ENCODE data around the gene TUBB2B. TPM values are rescaled to one million over a fixed set of nuclear protein-coding genes. Genes with fewer than 3 reads are reported as not detected.

TUBB2B gene
- total RNA-seq, 1 experiment from 2014 or later: 0.86 TPM

DNA sequence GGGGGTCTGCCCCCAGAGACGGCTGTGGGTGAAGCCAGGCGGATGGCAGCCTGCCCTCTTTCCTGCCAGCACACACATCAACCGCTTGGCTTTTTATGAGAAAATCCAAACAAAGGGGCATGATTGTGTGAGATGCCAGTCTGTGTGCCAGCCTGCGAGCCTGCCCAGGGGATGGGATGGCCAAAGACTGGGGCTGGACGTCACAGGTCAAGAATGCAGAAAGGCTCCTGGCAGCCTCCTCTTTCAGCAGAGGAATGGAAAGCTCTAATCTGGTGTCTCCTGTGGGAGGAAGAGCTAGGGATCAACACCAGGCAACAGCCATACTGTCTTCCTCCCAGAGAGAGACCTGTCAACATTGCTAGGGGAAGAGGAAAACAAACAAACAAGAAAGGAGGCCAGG is 15.8 kb downstream of the TUBB2B start:
- H2AFZ ChIP-seq (ENCODE audit: low read depth, low read length, poor library complexity, severe bottlenecking): no peak overlapping the region
- ChIA-PET CTCF (no interaction called here), RAD21 (ENCODE audit: low non-redundant PET in 1 of 2, low total read pairs in 2 of 2, uncharacterized antibody in 2 of 2, unreplicated experiment in 2 of 2) (no interaction called here), POLR2A (no interaction called here)
- TF ChIP-seq CEBPB (IDR thresholded peaks at IDR 0.05; ENCODE audit: low read depth) (no peak), SIN3A (IDR thresholded peaks at IDR 0.05; ENCODE audit: low read depth) (no peak), RAD21 (IDR thresholded peaks at IDR 0.05; ENCODE audit: low read depth) (no peak), ELF1 (IDR thresholded peaks at IDR 0.05; ENCODE audit: borderline replicate concordance, low read depth) (no peak), EZH2phosphoT487 (IDR thresholded peaks at IDR 0.05; ENCODE audit: borderline replicate concordance) (no peak), CBX3 (IDR thresholded peaks at IDR 0.05; ENCODE audit: low read depth) (no peak), SP1 (IDR thresholded peaks at IDR 0.05; ENCODE audit: low read depth) (no peak), FOSL1 (IDR thresholded peaks at IDR 0.05; ENCODE audit: low read depth) (no peak), YY1 (IDR thresholded peaks at IDR 0.05; ENCODE audit: extremely low read depth, insufficient replicate concordance, low read depth, low read length) (no peak), JUND (IDR thresholded peaks at IDR 0.05) (no peak), EGR1 (IDR thresholded peaks at IDR 0.05; ENCODE audit: low read depth) (no peak), EZH2 (IDR thresholded peaks at IDR 0.05) (no peak)
- TF ChIP-seq, protein P1, sequence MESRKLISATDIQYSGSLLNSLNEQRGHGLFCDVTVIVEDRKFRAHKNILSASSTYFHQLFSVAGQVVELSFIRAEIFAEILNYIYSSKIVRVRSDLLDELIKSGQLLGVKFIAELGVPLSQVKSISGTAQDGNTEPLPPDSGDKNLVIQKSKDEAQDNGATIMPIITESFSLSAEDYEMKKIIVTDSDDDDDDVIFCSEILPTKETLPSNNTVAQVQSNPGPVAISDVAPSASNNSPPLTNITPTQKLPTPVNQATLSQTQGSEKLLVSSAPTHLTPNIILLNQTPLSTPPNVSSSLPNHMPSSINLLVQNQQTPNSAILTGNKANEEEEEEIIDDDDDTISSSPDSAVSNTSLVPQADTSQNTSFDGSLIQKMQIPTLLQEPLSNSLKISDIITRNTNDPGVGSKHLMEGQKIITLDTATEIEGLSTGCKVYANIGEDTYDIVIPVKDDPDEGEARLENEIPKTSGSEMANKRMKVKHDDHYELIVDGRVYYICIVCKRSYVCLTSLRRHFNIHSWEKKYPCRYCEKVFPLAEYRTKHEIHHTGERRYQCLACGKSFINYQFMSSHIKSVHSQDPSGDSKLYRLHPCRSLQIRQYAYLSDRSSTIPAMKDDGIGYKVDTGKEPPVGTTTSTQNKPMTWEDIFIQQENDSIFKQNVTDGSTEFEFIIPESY (IDR thresholded peaks at IDR 0.05; ENCODE audit: extremely low read depth, insufficient replicate concordance, low read length): no peak
- TF ChIP-seq, protein P2, sequence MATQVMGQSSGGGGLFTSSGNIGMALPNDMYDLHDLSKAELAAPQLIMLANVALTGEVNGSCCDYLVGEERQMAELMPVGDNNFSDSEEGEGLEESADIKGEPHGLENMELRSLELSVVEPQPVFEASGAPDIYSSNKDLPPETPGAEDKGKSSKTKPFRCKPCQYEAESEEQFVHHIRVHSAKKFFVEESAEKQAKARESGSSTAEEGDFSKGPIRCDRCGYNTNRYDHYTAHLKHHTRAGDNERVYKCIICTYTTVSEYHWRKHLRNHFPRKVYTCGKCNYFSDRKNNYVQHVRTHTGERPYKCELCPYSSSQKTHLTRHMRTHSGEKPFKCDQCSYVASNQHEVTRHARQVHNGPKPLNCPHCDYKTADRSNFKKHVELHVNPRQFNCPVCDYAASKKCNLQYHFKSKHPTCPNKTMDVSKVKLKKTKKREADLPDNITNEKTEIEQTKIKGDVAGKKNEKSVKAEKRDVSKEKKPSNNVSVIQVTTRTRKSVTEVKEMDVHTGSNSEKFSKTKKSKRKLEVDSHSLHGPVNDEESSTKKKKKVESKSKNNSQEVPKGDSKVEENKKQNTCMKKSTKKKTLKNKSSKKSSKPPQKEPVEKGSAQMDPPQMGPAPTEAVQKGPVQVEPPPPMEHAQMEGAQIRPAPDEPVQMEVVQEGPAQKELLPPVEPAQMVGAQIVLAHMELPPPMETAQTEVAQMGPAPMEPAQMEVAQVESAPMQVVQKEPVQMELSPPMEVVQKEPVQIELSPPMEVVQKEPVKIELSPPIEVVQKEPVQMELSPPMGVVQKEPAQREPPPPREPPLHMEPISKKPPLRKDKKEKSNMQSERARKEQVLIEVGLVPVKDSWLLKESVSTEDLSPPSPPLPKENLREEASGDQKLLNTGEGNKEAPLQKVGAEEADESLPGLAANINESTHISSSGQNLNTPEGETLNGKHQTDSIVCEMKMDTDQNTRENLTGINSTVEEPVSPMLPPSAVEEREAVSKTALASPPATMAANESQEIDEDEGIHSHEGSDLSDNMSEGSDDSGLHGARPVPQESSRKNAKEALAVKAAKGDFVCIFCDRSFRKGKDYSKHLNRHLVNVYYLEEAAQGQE (IDR thresholded peaks at IDR 0.05; ENCODE audit: low read depth): no peak
- TF ChIP-seq, protein P3, sequence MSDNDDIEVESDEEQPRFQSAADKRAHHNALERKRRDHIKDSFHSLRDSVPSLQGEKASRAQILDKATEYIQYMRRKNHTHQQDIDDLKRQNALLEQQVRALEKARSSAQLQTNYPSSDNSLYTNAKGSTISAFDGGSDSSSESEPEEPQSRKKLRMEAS (IDR thresholded peaks at IDR 0.05): no peak
- TF ChIP-seq, protein P4, sequence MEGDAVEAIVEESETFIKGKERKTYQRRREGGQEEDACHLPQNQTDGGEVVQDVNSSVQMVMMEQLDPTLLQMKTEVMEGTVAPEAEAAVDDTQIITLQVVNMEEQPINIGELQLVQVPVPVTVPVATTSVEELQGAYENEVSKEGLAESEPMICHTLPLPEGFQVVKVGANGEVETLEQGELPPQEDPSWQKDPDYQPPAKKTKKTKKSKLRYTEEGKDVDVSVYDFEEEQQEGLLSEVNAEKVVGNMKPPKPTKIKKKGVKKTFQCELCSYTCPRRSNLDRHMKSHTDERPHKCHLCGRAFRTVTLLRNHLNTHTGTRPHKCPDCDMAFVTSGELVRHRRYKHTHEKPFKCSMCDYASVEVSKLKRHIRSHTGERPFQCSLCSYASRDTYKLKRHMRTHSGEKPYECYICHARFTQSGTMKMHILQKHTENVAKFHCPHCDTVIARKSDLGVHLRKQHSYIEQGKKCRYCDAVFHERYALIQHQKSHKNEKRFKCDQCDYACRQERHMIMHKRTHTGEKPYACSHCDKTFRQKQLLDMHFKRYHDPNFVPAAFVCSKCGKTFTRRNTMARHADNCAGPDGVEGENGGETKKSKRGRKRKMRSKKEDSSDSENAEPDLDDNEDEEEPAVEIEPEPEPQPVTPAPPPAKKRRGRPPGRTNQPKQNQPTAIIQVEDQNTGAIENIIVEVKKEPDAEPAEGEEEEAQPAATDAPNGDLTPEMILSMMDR (IDR thresholded peaks at IDR 0.05 in 2 of 3, conservative IDR thresholded peaks at IDR 0.05 in 1 of 3; ENCODE audit: borderline replicate concordance in 1 of 3, insufficient read depth in 1 of 3, low read depth in 2 of 3, low read length in 2 of 3): no peak
- TF ChIP-seq, protein P5, sequence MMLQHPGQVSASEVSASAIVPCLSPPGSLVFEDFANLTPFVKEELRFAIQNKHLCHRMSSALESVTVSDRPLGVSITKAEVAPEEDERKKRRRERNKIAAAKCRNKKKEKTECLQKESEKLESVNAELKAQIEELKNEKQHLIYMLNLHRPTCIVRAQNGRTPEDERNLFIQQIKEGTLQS (IDR thresholded peaks at IDR 0.05): no peak
- H3K9me2 ChIP-seq (ENCODE audit: insufficient read depth): no peaks in the 10 kb centered on the region
- H3K27ac ChIP-seq (ENCODE audit: low read depth, low read length): no peak overlapping the region
- no peak overlapping the region for H3K4me2 ChIP-seq (ENCODE audit: low read length)
- H3K4me3 ChIP-seq (replicated peaks in 1 of 2; ENCODE audit: low read depth in 1 of 2, low read length in 2 of 2): no peak overlapping the region
- H3K9me3 ChIP-seq (ENCODE audit: control insufficient read depth in 1 of 2, insufficient read depth in 1 of 2, low read depth in 1 of 2, low read length in 2 of 2): no peaks in the 10 kb centered on the region
- DNase-seq (ENCODE audit: low read depth, low spot score): no peak
- no peaks in the 10 kb centered on the region for H3K36me3 ChIP-seq (ENCODE audit: control insufficient read depth in 1 of 2, insufficient read depth in 2 of 2, low read length in 2 of 2)
- no peaks in the 10 kb centered on the region for H4K20me1 ChIP-seq (ENCODE audit: insufficient read depth)
- no peak overlapping the region for H3K9ac ChIP-seq (ENCODE audit: low read length)
- no peaks in the 10 kb centered on the region for H3K79me2 ChIP-seq (ENCODE audit: insufficient read depth, low read length)
- no peak for ATAC-seq
- H3K4me1 ChIP-seq (ENCODE audit: control insufficient read depth in 1 of 2, insufficient read depth in 2 of 2, low read length in 2 of 2): peaks cover 12 to 26% of the 10 kb centered on the region in 2 experiments
- intact Hi-C loops (cut with micrococcal nuclease): no loop called here
- no peaks in the 10 kb centered on the region for H3K27me3 ChIP-seq (ENCODE audit: insufficient read depth, low read length)
- no TSS peak for BruUV-seq (replicated peaks)

Data from HCT116 (cell line).